DND-41 (cell line): ENCODE results near the gene PTPRA.

ENCODE experiments used
- ATAC-seq: fragments of 200-7000 bp; cut with Tn5 transposase; 3 replicates; pipeline ENCODE4 v1.9.1; 2021; ENCODE audit warnings: low read depth; ENCODE audit not compliant: insufficient read depth
- DNase-seq: peaks from one replicate; pipeline ENCODE4 v3.0.0-alpha.2; 2020
- H2AFZ ChIP-seq: 2 replicates; pipeline ENCODE4 v1.6.0; 2012; ENCODE audit warnings: low read depth, low read length
- H3K27ac ChIP-seq: 2 replicates; pipeline ENCODE4 v1.5.1; 2012; ENCODE audit warnings: low read length, inconsistent platforms
- H3K27me3 ChIP-seq: fragments of 200-600 bp; sonication (generic); 2 replicates; pipeline ENCODE4 v1.6.0; 2012; ENCODE audit warnings: low read length, mild to moderate bottlenecking, inconsistent platforms; ENCODE audit not compliant: insufficient read depth, poor library complexity
- H3K36me3 ChIP-seq: 2 replicates; pipeline ENCODE4 v1.5.1; 2012; ENCODE audit warnings: low read length, inconsistent platforms; ENCODE audit not compliant: insufficient read depth
- H3K4me1 ChIP-seq: 2 replicates; pipeline ENCODE4 v1.5.1; 2012; ENCODE audit warnings: mild to moderate bottlenecking, low read length; ENCODE audit not compliant: insufficient read depth
- H3K4me2 ChIP-seq: 2 replicates; pipeline ENCODE4 v1.6.0; 2012; ENCODE audit warnings: mild to moderate bottlenecking, moderate library complexity, low read length, inconsistent platforms; ENCODE audit not compliant: insufficient read depth
- H3K4me3 ChIP-seq, 2 experiments: fragments of 200-600 bp in 1 of 2; shearing (Covaris generic) in 1 of 2; 2 replicates each; pipeline ENCODE4 v1.5.1; 2012 to 2016; ENCODE audit warnings: inconsistent platforms in 2 of 2, low read length in 2 of 2, mild to moderate bottlenecking in 2 of 2, low read depth in 1 of 2, moderate library complexity in 1 of 2
- H3K79me2 ChIP-seq: 2 replicates; pipeline ENCODE4 v1.6.0; 2012; ENCODE audit warnings: low read length, inconsistent platforms; ENCODE audit not compliant: insufficient read depth
- H3K9ac ChIP-seq: 2 replicates; pipeline ENCODE4 v1.6.0; 2012; ENCODE audit warnings: low read depth, mild to moderate bottlenecking, inconsistent platforms, low read length, moderate library complexity
- H3K9me3 ChIP-seq: 2 replicates; pipeline ENCODE4 v1.5.1; 2012; ENCODE audit warnings: low read length, moderate library complexity, mild to moderate bottlenecking, inconsistent platforms; ENCODE audit not compliant: insufficient read depth, severe bottlenecking
- H4K20me1 ChIP-seq: 2 replicates; pipeline ENCODE4 v1.6.0; 2012; ENCODE audit warnings: low read length; ENCODE audit not compliant: insufficient read depth
- EZH2 ChIP-seq: IDR thresholded peaks from 3 replicates; pipeline ENCODE4 v1.6.1; 2012; ENCODE audit warnings: borderline replicate concordance, low read depth, mild to moderate bottlenecking, moderate library complexity, low read length, inconsistent platforms; ENCODE audit not compliant: severe bottlenecking
- TF ChIP-seq, protein P1 (sequence below): IDR thresholded peaks from 2 replicates; pipeline ENCODE4 v1.5.1; 2012; ENCODE audit warnings: borderline replicate concordance, low read length, moderate library complexity, mild to moderate bottlenecking; ENCODE audit not compliant: poor library complexity, severe bottlenecking; ENCODE audit errors: extremely low read depth

The PTPRA gene

DNA sequence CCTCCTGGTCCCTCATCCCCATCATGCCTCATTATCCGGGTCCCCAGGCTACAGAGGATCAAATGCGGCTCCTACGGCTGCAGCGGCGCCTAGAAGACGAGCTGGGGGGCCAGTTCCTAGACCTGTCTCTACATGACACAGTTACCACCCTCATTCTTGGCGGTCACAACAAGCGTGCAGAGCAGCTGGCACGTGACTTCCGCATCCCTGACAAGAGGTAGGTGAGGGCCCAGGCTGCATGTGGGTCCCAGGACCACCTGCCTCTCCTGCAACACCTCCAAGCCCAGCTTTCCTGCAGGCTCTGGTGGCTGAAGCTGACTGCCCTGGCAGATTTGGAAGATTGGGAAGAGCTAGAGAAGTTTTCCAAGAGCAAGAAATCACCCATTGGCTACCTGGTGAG is 8.2 kb upstream of the PTPRA start:
- no peak for DNase-seq
- TF ChIP-seq, protein P1, sequence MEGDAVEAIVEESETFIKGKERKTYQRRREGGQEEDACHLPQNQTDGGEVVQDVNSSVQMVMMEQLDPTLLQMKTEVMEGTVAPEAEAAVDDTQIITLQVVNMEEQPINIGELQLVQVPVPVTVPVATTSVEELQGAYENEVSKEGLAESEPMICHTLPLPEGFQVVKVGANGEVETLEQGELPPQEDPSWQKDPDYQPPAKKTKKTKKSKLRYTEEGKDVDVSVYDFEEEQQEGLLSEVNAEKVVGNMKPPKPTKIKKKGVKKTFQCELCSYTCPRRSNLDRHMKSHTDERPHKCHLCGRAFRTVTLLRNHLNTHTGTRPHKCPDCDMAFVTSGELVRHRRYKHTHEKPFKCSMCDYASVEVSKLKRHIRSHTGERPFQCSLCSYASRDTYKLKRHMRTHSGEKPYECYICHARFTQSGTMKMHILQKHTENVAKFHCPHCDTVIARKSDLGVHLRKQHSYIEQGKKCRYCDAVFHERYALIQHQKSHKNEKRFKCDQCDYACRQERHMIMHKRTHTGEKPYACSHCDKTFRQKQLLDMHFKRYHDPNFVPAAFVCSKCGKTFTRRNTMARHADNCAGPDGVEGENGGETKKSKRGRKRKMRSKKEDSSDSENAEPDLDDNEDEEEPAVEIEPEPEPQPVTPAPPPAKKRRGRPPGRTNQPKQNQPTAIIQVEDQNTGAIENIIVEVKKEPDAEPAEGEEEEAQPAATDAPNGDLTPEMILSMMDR = no peak
- no peak for TF ChIP-seq EZH2
- no peaks in the 10 kb centered on the region for H3K4me1 ChIP-seq

DNA sequence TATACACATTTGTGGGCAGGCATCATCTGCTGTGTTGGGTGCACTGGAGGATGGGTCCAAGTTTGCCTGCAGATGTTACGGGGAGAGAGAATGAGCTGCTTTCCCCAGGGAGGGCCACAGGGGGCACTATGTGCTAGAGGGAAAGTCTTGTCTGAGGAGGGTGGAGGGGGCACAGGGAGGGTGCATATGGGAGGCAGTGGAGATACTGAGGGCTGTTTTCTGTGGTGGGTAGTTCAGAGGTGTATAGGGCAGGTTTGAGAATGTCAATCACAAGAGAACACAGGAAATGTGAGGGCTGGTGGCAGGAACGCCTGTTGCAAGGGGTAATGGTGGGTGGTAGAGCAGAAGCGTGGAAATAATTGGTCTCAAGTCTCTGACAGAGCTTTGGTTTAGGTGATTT is 7.7 kb upstream of the PTPRA start:
- H3K79me2 ChIP-seq = no peaks in the 10 kb centered on the region
- no peak overlapping the region for H2AFZ ChIP-seq
- H3K4me1 ChIP-seq = no peaks in the 10 kb centered on the region
- peaks cover 10% of the 10 kb centered on the region for H4K20me1 ChIP-seq
- H3K9me3 ChIP-seq = no peaks in the 10 kb centered on the region
- no peak overlapping the region for H3K4me2 ChIP-seq
- peaks cover 40% of the 10 kb centered on the region for H3K36me3 ChIP-seq
- no peak overlapping the region for H3K27ac ChIP-seq
- TF ChIP-seq EZH2 = no peak
- TF ChIP-seq, protein P1 = peak; percentile 15
- no peak overlapping the region for H3K9ac ChIP-seq
- H3K4me3 ChIP-seq = no peak overlapping the region
- peaks cover 7% of the 10 kb centered on the region for H3K27me3 ChIP-seq
- DNase-seq = no peak
- ATAC-seq = peak; percentile 35; the same call in 1 of the 3 replicates

More for the DNA sequence above, 8.2 kb upstream of the PTPRA start:
- no peaks in the 10 kb centered on the region for H3K79me2 ChIP-seq
- no peak overlapping the region for H3K4me2 ChIP-seq
- H3K9me3 ChIP-seq = no peaks in the 10 kb centered on the region
- peaks cover 44% of the 10 kb centered on the region for H3K36me3 ChIP-seq
- H3K27ac ChIP-seq = no peak overlapping the region
- no peak overlapping the region for H3K4me3 ChIP-seq
- ATAC-seq = no peak
- H4K20me1 ChIP-seq = peaks cover 10% of the 10 kb centered on the region
- H3K9ac ChIP-seq = no peak overlapping the region
- H2AFZ ChIP-seq = no peak overlapping the region
- H3K27me3 ChIP-seq = peaks cover 2% of the 10 kb centered on the region

DNA sequence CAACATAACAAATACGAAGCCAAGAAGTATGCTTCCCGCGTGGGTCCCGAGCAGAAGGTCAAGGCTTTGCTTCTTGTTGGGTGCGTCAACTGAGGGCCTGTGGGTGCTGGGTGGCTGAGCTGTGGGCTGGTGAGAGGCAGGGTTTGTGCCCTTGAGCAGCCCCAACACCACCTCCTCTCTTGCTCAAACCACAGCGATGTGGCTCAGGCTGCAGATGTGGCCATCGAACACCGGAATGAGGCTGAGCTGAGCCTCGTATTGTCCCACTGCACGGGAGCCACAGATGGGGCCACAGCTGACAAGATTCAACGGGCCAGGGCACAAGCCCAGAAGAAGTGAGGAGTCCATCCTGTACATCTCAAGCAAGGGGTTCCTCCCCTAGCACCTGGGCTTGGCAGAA is 7.0 kb upstream of the PTPRA start:
- H3K9me3 ChIP-seq = no peaks in the 10 kb centered on the region
- H3K27ac ChIP-seq = no peak overlapping the region
- H3K4me3 ChIP-seq = no peak overlapping the region
- H3K4me1 ChIP-seq = no peaks in the 10 kb centered on the region
- DNase-seq = no peak
- H3K36me3 ChIP-seq = peaks cover 34% of the 10 kb centered on the region
- TF ChIP-seq, protein P1 = no peak
- no peak for TF ChIP-seq EZH2
- H4K20me1 ChIP-seq = peaks cover 10% of the 10 kb centered on the region
- no peak for ATAC-seq
- H3K4me2 ChIP-seq = no peak overlapping the region
- no peak overlapping the region for H2AFZ ChIP-seq
- H3K79me2 ChIP-seq = no peaks in the 10 kb centered on the region
- peaks cover 13% of the 10 kb centered on the region for H3K27me3 ChIP-seq
- H3K9ac ChIP-seq = no peak overlapping the region
